C4-2B (cell line): ENCODE data around the gene CLCF1.

ENCODE experiments used
- H3K27ac ChIP-seq: fragments of 450-650 bp; 2 replicates; pipeline ENCODE4 v1.5.1; 2017
- ZFX ChIP-seq: fragments of 450-650 bp; IDR thresholded peaks from 2 replicates; pipeline ENCODE4 v1.6.1; 2017
- TF ChIP-seq, protein P1 (sequence below): fragments of 450-650 bp; conservative IDR thresholded peaks from 2 replicates; pipeline ENCODE4 v1.5.1; 2017; ENCODE audit warnings: mild to moderate bottlenecking

CLCF1 gene

GRCh38 chr11:67372993-67373647, at the start of gene CLCF1:
TSS of gene CLCF1 (minus strand) at chr11:67373598. CDS start at chr11:67373539, 59 bp downstream.
- TF ChIP-seq ZFX: peak; percentile 61; the same call in 1 of the 2 replicates
- TF ChIP-seq, protein P1, sequence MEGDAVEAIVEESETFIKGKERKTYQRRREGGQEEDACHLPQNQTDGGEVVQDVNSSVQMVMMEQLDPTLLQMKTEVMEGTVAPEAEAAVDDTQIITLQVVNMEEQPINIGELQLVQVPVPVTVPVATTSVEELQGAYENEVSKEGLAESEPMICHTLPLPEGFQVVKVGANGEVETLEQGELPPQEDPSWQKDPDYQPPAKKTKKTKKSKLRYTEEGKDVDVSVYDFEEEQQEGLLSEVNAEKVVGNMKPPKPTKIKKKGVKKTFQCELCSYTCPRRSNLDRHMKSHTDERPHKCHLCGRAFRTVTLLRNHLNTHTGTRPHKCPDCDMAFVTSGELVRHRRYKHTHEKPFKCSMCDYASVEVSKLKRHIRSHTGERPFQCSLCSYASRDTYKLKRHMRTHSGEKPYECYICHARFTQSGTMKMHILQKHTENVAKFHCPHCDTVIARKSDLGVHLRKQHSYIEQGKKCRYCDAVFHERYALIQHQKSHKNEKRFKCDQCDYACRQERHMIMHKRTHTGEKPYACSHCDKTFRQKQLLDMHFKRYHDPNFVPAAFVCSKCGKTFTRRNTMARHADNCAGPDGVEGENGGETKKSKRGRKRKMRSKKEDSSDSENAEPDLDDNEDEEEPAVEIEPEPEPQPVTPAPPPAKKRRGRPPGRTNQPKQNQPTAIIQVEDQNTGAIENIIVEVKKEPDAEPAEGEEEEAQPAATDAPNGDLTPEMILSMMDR: no peak
- peak within 1 kb of the TSS; percentile 62 for H3K27ac ChIP-seq

- no peak overlapping the region for H3K27ac ChIP-seq
- TF ChIP-seq ZFX: no peak
- TF ChIP-seq, protein P1: no peak
These were observed 49.5 kb upstream of the CLCF1 start for GRCh38 chr11:67422891-67423290.

GRCh38 chr11:67421430-67422031, 48.1 kb upstream of the CLCF1 start:
- TF ChIP-seq, protein P1: no peak
- TF ChIP-seq ZFX: no peak
- peak overlapping the region; percentile 87 for H3K27ac ChIP-seq

DNA sequence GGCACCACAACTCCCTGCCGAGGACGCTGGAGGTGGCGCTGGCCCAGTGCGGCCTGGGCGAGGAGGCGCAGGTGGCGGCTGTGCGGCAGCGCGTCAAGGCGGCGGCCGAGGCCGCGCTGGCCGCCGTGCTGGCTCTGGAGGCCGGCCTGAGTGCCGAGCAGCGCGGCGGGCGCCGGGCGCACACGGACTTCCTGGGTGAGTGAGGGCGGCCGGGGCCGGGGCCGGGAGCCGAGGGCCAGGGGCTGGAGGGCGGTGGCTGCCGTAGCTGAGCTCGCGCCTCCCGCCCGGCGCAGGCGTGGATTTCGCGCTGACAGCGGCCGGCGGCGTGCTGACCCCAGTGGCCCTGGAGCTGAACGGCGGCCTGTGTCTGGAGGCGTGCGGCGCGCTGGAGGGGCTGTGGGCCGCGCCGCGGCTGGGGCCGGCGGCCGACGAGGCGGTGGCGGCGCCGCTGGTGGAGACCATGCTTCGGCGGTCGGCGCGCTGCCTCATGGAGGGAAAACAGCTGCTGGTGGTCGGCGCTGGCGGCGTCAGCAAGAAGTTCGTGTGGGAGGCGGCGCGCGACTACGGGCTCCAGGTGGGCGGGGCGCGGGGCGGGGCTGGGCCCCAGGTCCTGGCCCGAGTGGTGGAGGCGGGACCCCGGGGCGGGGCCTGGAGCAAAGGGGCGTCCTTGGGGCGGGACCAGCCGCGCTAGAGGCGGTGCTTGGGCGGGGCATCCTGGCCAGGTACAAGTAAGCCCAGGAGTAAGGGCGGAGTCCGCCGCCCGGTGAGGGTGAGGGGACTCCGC, 47.4 kb upstream of the CLCF1 start:
- peak overlapping the region; percentile 87 for H3K27ac ChIP-seq
- TF ChIP-seq, protein P1: no peak
- TF ChIP-seq ZFX: peak; percentile 93

GRCh38 chr11:67420147-67420645, 46.8 kb upstream of the CLCF1 start:
- no peak for TF ChIP-seq ZFX
- TF ChIP-seq, protein P1: no peak
- peak overlapping the region; percentile 87 for H3K27ac ChIP-seq

DNA sequence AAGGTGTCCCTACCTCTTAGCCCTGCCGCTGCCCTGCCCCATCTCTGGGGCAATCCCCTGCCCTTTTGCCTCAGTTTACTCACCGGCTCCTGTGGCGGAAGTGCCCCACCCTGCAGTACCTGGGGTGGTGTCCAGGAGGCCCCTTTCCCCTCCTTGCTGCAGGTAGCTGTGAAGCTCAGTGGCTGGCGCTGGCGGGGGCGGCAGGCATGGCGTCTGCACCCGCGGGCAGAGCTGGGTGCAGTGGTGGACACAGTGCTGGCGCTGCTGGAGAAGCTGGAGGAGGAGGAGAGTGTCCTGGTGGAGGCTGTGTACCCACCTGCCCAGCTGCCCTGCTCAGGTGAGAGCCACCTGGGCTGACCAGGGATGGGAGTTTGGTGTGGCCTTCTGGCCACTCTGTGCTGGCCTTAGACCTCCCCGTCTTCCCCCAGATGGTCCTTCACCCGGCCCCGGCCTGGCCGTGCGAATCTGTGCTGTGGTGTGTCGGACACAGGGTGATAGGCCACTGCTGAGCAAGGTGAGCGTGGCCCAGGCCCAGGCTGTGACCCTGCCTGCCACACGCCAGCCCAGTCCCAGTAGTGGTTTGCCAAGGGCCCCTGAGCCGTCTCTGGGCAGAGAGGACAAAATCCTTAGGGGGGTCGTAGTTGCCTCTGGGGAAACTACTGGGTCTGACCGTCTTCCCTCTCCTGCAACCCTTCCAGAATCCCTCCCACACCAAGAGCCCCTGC, 46.1 kb upstream of the CLCF1 start:
- peak overlapping the region; percentile 87 for H3K27ac ChIP-seq
- TF ChIP-seq ZFX: no peak

DNA sequence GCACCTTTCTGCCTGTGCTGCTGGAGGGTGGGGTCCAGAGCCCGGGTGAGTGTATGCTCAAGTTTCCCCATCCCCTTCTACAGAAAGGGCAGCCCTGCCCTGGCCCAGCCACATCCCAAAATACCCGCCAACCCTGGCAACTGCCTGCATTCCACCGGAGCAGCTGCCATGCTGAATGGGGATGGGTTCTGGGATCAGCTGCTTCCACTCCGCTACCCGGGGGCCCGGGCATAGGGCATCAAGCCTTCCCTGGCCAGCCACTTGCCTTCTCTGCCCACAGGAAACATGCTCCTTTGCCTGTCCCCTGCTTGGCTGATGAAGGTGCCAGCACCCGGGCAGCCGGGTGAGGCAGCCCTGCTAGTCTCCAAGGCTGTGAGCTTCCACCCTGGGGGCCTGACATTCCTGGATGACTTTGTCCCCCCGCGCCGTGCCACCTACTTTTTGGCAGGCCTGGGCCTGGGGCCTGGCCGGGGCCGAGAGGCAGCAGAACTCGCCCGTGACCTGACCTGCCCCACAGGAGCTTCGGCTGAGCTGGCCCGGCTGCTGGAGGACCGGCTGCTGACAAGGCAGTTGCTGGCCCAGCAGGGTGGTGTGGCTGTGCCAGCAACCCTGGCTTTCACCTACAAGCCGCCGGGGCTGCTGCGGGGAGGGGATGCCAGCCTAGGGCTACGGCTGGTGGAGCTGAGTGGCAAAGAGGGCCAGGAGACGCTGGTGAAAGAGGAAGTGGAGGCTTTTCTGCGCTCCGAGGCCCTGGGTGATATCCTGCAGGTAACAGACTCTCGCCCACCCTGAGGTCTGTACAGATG, 45.3 kb upstream of the CLCF1 start:
- peak overlapping the region; percentile 87 for H3K27ac ChIP-seq
- peak; percentile 81; the same call in 1 of the 2 replicates for TF ChIP-seq ZFX
- TF ChIP-seq, protein P1: no peak
